Hepatocyte (in vitro differentiated cells): ENCODE measurements around the gene RBKS. TPM values are rescaled to one million over a fixed set of nuclear protein-coding genes. Genes with fewer than 3 reads are reported as not detected.

ENCODE experiments used
- DNase-seq: peaks from one replicate; pipeline ENCODE4 v3.0.0-alpha.2; 2016; ENCODE audit warnings: low spot score
- H2AFZ ChIP-seq: fragments of 200-600 bp; sonication (generic); 2 replicates; pipeline ENCODE4 v1.6.0; 2016; ENCODE audit warnings: antibody characterized with exemption, mild to moderate bottlenecking
- H3K27ac ChIP-seq: fragments of 200-600 bp; sonication (generic); 2 replicates; pipeline ENCODE4 v1.5.1; 2016; ENCODE audit warnings: mild to moderate bottlenecking
- H3K27me3 ChIP-seq: fragments of 200-600 bp; sonication (generic); 2 replicates; pipeline ENCODE4 v1.6.1; 2016
- H3K36me3 ChIP-seq: fragments of 200-600 bp; sonication (generic); replicated peaks from 2 replicates; pipeline ENCODE4 v1.5.1; 2016; ENCODE audit warnings: low read depth; ENCODE audit not compliant: insufficient read depth
- H3K4me1 ChIP-seq: fragments of 200-600 bp; sonication (generic); 2 replicates; pipeline ENCODE4 v1.5.1; 2016; ENCODE audit warnings: mild to moderate bottlenecking, moderate library complexity; ENCODE audit not compliant: insufficient read depth
- H3K4me2 ChIP-seq: fragments of 200-600 bp; sonication (generic); 2 replicates; pipeline ENCODE4 v1.6.0; 2016
- H3K4me3 ChIP-seq: fragments of 200-600 bp; sonication (generic); 2 replicates; pipeline ENCODE4 v1.5.1; 2016; ENCODE audit warnings: mild to moderate bottlenecking
- H3K79me2 ChIP-seq: fragments of 200-600 bp; sonication (generic); 2 replicates; pipeline ENCODE4 v1.6.0; 2017; ENCODE audit warnings: mild to moderate bottlenecking
- H3K9me2 ChIP-seq: fragments of 200-600 bp; sonication (generic); replicated peaks from 2 replicates; pipeline ENCODE4 v1.6.0; 2017; ENCODE audit warnings: mild to moderate bottlenecking; ENCODE audit not compliant: insufficient read depth
- H3K9me3 ChIP-seq: fragments of 200-600 bp; sonication (generic); 2 replicates; pipeline ENCODE4 v1.5.1; 2016; ENCODE audit warnings: low read depth, mild to moderate bottlenecking
- H4K20me1 ChIP-seq: fragments of 200-600 bp; sonication (generic); 2 replicates; pipeline ENCODE4 v1.6.0; 2016; ENCODE audit warnings: mild to moderate bottlenecking; ENCODE audit not compliant: insufficient read depth, poor library complexity, severe bottlenecking
- CTCF ChIP-seq: fragments of 200-600 bp; sonication (generic); IDR thresholded peaks from 2 replicates; pipeline ENCODE4 v1.5.1; 2016; ENCODE audit warnings: antibody characterized with exemption, mild to moderate bottlenecking; ENCODE audit not compliant: poor library complexity
- EZH2 ChIP-seq: fragments of 200-600 bp; sonication (generic); IDR thresholded peaks from 2 replicates; pipeline ENCODE4 v1.6.1; 2016; ENCODE audit warnings: antibody characterized with exemption, mild to moderate bottlenecking, borderline replicate concordance
- EZH2phosphoT487 ChIP-seq: fragments of 200-600 bp; sonication (generic); IDR thresholded peaks from one replicate; pipeline ENCODE4 v1.6.1; 2018; ENCODE audit warnings: antibody characterized with exemption, mild to moderate bottlenecking, low read depth, moderate library complexity; ENCODE audit not compliant: unreplicated experiment, severe bottlenecking
- WGBS: methylation state at CpG from one replicate; pipeline ENCODE4 v1.1.6; 2016; ENCODE audit warnings: low lambda C conversion rate; ENCODE audit errors: missing lambda C conversion rate; 5-methylcytosine and 5-hydroxymethylcytosine counted together
- polyA plus RNA-seq: library from polyadenylated mRNA; unstranded; fragments of >200 nt; fragmentation: Nextera tagmentation; extraction: Ambion mirVana; gene quantifications from 2 replicates; pipeline ENCODE4 v1.2.1, GENCODE V29; 2016
- total RNA-seq: library from RNA; depleted of rRNA; stranded (reverse); fragments of >200 nt; gene quantifications from 2 replicates; pipeline ENCODE4 v1.2.3, GENCODE V29; 2014

Gene RBKS
- total and polyA plus RNA-seq, 2 experiments from 2014 or later, result 5.5 to 7.2 TPM

- Histone ChIP-seq H4K20me1 (no peaks in the 10 kb centered on the region), H3K9me3 (no peaks in the 10 kb centered on the region), H3K27me3 (no peaks in the 10 kb centered on the region), H3K79me2 (peaks cover 26% of the 10 kb centered on the region), H3K27ac (peak overlapping the region; percentile 48), H2AFZ (no peak overlapping the region), H3K9me2 (no peaks in the 10 kb centered on the region), H3K4me1 (no peaks in the 10 kb centered on the region), H3K4me2 (no peak overlapping the region), H3K4me3 (no peak overlapping the region), H3K36me3 (no peaks in the 10 kb centered on the region)
- DNase-seq, result no peak
- 77% methylated on average over 2 of the region's 2 CpGs for WGBS
- TF ChIP-seq CTCF (no peak), EZH2phosphoT487 (no peak), EZH2 (no peak)
Measured at GRCh38 chr2:27887111-27887510, 3.1 kb downstream of the RBKS start.

- TF ChIP-seq EZH2 (no peak), CTCF (no peak)
- H4K20me1 ChIP-seq, result no peaks in the 10 kb centered on the region
- DNase-seq, result no peak
- no peak overlapping the region for H3K4me3 ChIP-seq
- H3K79me2 ChIP-seq, result peaks cover 18% of the 10 kb centered on the region
- H3K9me2 ChIP-seq, result no peaks in the 10 kb centered on the region
- no peaks in the 10 kb centered on the region for H3K36me3 ChIP-seq
- no peak overlapping the region for H3K4me2 ChIP-seq
- no peaks in the 10 kb centered on the region for H3K4me1 ChIP-seq
- no peak overlapping the region for H3K27ac ChIP-seq
- WGBS, result 87% methylated on average over 6 of the region's 6 CpGs
- no peaks in the 10 kb centered on the region for H3K9me3 ChIP-seq
- H3K27me3 ChIP-seq, result no peaks in the 10 kb centered on the region
- no peak overlapping the region for H2AFZ ChIP-seq
Measured at GRCh38 chr2:27886322-27886721, 3.9 kb downstream of the RBKS start.

- H3K4me2 ChIP-seq, result no peak overlapping the region
Measured at GRCh38 chr2:27885661-27886060, 4.5 kb downstream of the RBKS start.

More at GRCh38 chr2:27885661-27886060, 4.5 kb downstream of the RBKS start:
- Histone ChIP-seq H2AFZ (no peak overlapping the region), H3K9me2 (no peaks in the 10 kb centered on the region), H3K79me2 (peaks cover 17% of the 10 kb centered on the region), H3K4me3 (no peak overlapping the region), H4K20me1 (no peaks in the 10 kb centered on the region), H3K4me1 (no peaks in the 10 kb centered on the region), H3K27me3 (no peaks in the 10 kb centered on the region), H3K27ac (no peak overlapping the region), H3K36me3 (no peaks in the 10 kb centered on the region), H3K9me3 (no peaks in the 10 kb centered on the region)
- no peak for DNase-seq
- TF ChIP-seq CTCF (no peak), EZH2 (no peak), EZH2phosphoT487 (no peak)
- 83% methylated on average over 1 of the region's 1 CpG for WGBS
